Mesendoderm (in vitro differentiated cells): ENCODE measurements around the gene CST7.
A peak's percentile ranks its signal among the peaks of the same experiment; 100 is the strongest.
"Not testable (repeated sequence)": the region's sequence is repeated elsewhere in the genome, so short reads cannot be mapped to it uniquely, and the experiment has no call there.

Experiments
- DNase-seq: peaks from one replicate; pipeline ENCODE4 v3.0.0; 2013
- H2AK5ac ChIP-seq: 2 replicates; pipeline ENCODE4 v1.6.1; 2013; ENCODE audit warnings: low read length, inconsistent platforms
- H2BK120ac ChIP-seq: 2 replicates; pipeline ENCODE4 v1.6.1; 2013; ENCODE audit warnings: low read depth, mild to moderate bottlenecking, low read length, moderate library complexity, mixed read lengths
- H2BK15ac ChIP-seq: replicated peaks from 2 replicates; pipeline ENCODE4 v1.6.1; 2013; ENCODE audit warnings: low read depth, mild to moderate bottlenecking, moderate library complexity
- H2BK5ac ChIP-seq: 2 replicates; pipeline ENCODE4 v1.6.1; 2013; ENCODE audit warnings: low read length, inconsistent platforms
- H3K18ac ChIP-seq: 2 replicates; pipeline ENCODE4 v1.6.1; 2013; ENCODE audit warnings: mild to moderate bottlenecking, low read length, mixed read lengths
- H3K23ac ChIP-seq: one replicate; pipeline ENCODE4 v1.6.1; 2013; ENCODE audit warnings: low read length
- H3K27ac ChIP-seq: 2 replicates; pipeline ENCODE4 v1.5.1; 2013; ENCODE audit warnings: low read depth, mild to moderate bottlenecking, inconsistent platforms, low read length, moderate library complexity
- H3K27me3 ChIP-seq: 2 replicates; pipeline ENCODE4 v1.6.1; 2013; ENCODE audit warnings: low read length, control low read depth, mild to moderate bottlenecking, inconsistent platforms; ENCODE audit not compliant: insufficient read depth, poor library complexity
- H3K36me3 ChIP-seq: 2 replicates; pipeline ENCODE4 v1.6.1; 2013; ENCODE audit warnings: low read length, inconsistent platforms; ENCODE audit not compliant: control insufficient read depth, insufficient read depth
- H3K4ac ChIP-seq: one replicate; pipeline ENCODE4 v1.6.1; 2013; ENCODE audit warnings: low read depth, mild to moderate bottlenecking, low read length, moderate library complexity
- H3K4me1 ChIP-seq: 2 replicates; pipeline ENCODE4 v1.6.1; 2013; ENCODE audit warnings: low read depth, low read length, inconsistent platforms; ENCODE audit not compliant: control insufficient read depth
- H3K4me2 ChIP-seq: 2 replicates; pipeline ENCODE4 v1.6.1; 2013; ENCODE audit warnings: low read length
- H3K4me3 ChIP-seq: 2 replicates; pipeline ENCODE4 v1.5.1; 2013; ENCODE audit warnings: mild to moderate bottlenecking, low read length
- H3K56ac ChIP-seq: one replicate; pipeline ENCODE4 v1.6.1; 2013; ENCODE audit warnings: low read length
- H3K79me1 ChIP-seq: 2 replicates; pipeline ENCODE4 v1.6.1; 2013; ENCODE audit warnings: low read length, inconsistent platforms
- H3K79me2 ChIP-seq: 2 replicates; pipeline ENCODE4 v1.6.1; 2013; ENCODE audit warnings: mild to moderate bottlenecking, low read length; ENCODE audit not compliant: control insufficient read depth, insufficient read depth
- H3K9ac ChIP-seq: 2 replicates; pipeline ENCODE4 v1.6.1; 2013; ENCODE audit warnings: low read length, inconsistent platforms
- H4K5ac ChIP-seq: one replicate; pipeline ENCODE4 v1.6.1; 2013; ENCODE audit warnings: low read length
- H4K8ac ChIP-seq: one replicate; pipeline ENCODE4 v1.6.1; 2013; ENCODE audit warnings: low read depth, mild to moderate bottlenecking, control low read depth, low read length, moderate library complexity
- WGBS: extraction: QIAGEN DNeasy Blood & Tissue Kit; methylation state at CpG from one replicate; pipeline ENCODE4 v1.1.7; 2013; ENCODE audit warnings: low lambda C conversion rate, missing lambda C conversion rate; ENCODE audit not compliant: insufficient coverage; ENCODE audit errors: extremely low coverage; 5-methylcytosine and 5-hydroxymethylcytosine counted together

Gene CST7

DNA sequence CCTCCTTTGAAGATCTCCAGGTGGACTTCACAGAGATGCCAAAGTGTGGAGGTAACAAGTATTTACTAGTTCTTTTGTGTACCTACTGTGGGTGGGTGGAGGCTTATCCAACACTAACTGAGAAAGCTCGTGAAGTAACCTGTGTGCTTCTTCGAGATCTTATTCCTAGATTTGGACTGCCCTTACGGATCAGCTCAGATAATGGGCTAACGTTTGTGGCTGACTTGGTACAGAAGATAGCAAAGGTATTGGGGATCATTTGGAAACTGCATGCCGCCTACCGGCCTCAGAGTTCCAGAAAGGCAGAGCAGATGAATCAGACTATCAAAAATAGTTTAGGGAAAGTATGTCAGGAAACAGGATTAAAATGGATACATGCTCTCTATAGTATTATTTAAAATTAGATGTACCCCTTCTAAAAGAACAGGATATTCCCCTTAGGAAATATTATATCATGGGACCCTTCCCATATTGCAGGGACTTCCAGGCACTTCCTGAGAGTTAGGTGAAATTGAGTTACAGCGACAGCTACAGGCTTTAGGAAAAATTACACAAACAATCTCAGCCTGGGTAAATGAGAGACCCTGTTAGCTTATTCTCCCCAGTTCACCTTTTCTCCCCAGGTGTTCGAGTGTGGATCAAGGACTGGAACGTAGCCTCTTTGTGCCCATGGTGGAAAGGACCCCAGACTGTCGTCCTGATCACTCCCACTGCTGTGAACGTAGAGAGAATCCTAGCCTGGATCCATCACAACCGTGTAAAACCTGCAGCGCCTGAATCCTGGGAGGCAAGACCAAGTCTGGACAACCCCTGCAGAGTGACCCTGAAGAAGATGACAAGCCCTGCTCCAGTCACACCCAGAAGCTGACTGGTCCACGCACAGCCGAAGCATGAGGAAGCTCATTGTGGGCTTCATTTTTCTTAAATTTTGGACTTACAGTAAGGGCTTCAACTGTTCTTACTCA, 18.1 kb upstream of the CST7 start:
- H3K56ac ChIP-seq, H4K5ac ChIP-seq: not testable (repeated sequence)
- no CpG with 5 or more reads among the region's 15 CpGs for WGBS

DNA sequence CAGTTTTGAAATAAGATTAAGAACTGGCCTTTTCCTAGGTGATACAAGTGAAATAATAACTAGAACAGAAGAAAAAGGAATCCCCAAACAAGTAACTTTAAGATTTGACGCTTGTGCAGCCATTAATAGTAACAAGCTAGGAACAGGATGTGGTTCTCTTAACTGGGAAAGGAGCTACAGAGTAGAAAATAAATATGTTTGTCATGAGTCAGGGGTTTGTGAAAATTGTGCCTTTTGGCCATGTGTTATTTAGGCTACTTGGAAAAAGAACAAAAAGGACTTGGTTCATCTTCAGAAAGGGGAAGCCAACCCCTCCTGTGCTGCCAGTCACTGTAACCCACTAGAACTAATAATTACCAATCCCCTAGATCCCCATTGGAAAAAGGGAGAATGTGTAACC, 17.2 kb upstream of the CST7 start:
- not testable (repeated sequence) for H3K36me3 ChIP-seq, H3K27ac ChIP-seq, H2AK5ac ChIP-seq, DNase-seq, H2BK5ac ChIP-seq, H3K23ac ChIP-seq, H3K4me1 ChIP-seq, H2BK120ac ChIP-seq, H3K56ac ChIP-seq, H3K79me2 ChIP-seq, H4K5ac ChIP-seq, H4K8ac ChIP-seq, H3K18ac ChIP-seq, H3K4me3 ChIP-seq, H3K79me1 ChIP-seq, H3K9ac ChIP-seq, H3K27me3 ChIP-seq, H3K4me2 ChIP-seq, H2BK15ac ChIP-seq, H3K4ac ChIP-seq
- no CpG with 5 or more reads among the region's 1 CpG for WGBS

More for the DNA sequence above, 18.1 kb upstream of the CST7 start:
- not testable (repeated sequence) for H3K4me3 ChIP-seq, H2BK120ac ChIP-seq, H2AK5ac ChIP-seq, H3K79me1 ChIP-seq, H3K36me3 ChIP-seq, H3K4me1 ChIP-seq, H3K4me2 ChIP-seq, H3K23ac ChIP-seq, H3K4ac ChIP-seq, H3K79me2 ChIP-seq, H3K18ac ChIP-seq, H2BK5ac ChIP-seq, H3K9ac ChIP-seq, H3K27ac ChIP-seq, H3K27me3 ChIP-seq, H4K8ac ChIP-seq, H2BK15ac ChIP-seq
- DNase-seq = peak; percentile 20

DNA sequence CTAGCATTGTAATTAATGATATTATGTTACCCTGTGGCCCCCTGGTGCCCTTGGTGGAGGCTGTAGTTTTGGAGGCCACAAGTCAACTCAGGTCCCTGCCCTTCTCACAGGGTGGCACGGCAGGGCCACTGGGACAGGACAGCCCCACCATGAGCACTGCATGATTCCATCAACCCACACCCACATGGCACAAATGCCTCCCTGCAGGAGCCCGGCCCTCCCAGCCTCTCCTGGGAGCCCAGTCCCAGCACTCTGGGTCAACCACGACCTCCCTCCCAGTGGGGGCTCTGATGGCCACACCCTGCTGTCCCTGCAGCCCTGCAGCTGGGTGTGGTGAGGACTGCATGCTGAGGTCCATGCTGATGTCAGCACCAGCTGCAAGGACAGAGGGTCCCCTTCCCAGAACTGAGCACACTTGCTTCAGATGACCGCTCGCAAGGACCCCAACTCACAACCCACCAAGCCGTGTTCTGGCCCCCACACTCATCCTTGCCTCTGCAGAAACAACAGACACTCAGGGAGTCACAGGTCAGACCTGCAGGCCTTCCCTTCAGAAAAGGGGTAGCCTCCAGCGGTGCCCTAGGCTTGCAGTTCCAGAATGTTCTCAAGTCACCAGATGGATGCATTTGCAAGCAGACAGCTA, 15.7 kb upstream of the CST7 start:
- no peaks in the 10 kb centered on the region for H3K79me2 ChIP-seq
- H3K79me1 ChIP-seq = no peaks in the 10 kb centered on the region
- no peak overlapping the region for H2BK5ac ChIP-seq
- no peak for DNase-seq
- H3K4ac ChIP-seq = no peak overlapping the region
- no peak overlapping the region for H3K4me2 ChIP-seq
- H3K4me1 ChIP-seq = no peaks in the 10 kb centered on the region
- H3K36me3 ChIP-seq = no peaks in the 10 kb centered on the region
- no peak overlapping the region for H3K56ac ChIP-seq
- H2BK15ac ChIP-seq = no peak overlapping the region
- no peak overlapping the region for H3K4me3 ChIP-seq
- no peak overlapping the region for H3K27ac ChIP-seq
- H4K8ac ChIP-seq = no peak overlapping the region
- no peak overlapping the region for H3K23ac ChIP-seq
- no peaks in the 10 kb centered on the region for H3K27me3 ChIP-seq
- no peak overlapping the region for H3K9ac ChIP-seq
- no peak overlapping the region for H3K18ac ChIP-seq
- no peak overlapping the region for H2BK120ac ChIP-seq
- no peak overlapping the region for H2AK5ac ChIP-seq
- no CpG with 5 or more reads among the region's 7 CpGs for WGBS
- no peak overlapping the region for H4K5ac ChIP-seq

DNA sequence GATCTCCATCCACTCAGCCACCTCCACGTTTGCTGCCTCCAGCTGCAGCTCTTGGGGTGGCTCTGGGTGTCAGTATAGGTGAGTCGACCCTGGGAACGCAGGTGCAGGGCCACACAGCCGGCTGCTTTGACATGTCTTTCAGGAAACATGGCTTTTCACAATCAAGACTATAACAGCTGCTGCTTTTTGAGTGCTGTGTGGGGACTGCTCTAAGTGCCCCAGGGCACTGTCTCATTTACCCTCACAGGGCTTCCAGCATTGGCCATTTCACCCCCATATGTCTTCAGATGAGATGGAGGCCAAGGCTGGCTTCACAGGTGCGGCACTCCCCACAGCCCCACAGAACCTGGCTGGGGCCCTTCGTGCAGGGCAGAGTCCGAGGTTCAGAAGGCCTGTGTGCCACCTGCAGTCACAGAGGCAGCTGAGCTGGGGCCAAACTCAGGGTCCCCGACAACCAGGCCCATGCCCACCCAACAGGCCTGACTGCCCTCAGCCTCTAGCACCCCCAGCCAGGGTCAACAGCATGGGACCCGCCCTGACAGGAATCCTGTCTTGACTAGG, 14.9 kb upstream of the CST7 start:
- H2BK15ac ChIP-seq = no peak overlapping the region
- H3K4me2 ChIP-seq = no peak overlapping the region
- H3K18ac ChIP-seq = no peak overlapping the region
- no peak overlapping the region for H4K8ac ChIP-seq
- no peak overlapping the region for H2BK120ac ChIP-seq
- no peak for DNase-seq
- H3K4me1 ChIP-seq = no peaks in the 10 kb centered on the region
- H3K23ac ChIP-seq = no peak overlapping the region
- H4K5ac ChIP-seq = no peak overlapping the region
- H2AK5ac ChIP-seq = no peak overlapping the region
- H3K4me3 ChIP-seq = no peak overlapping the region
- no peak overlapping the region for H2BK5ac ChIP-seq
- no peaks in the 10 kb centered on the region for H3K27me3 ChIP-seq
- no CpG with 5 or more reads among the region's 9 CpGs for WGBS
- no peak overlapping the region for H3K27ac ChIP-seq
- no peaks in the 10 kb centered on the region for H3K79me1 ChIP-seq
- no peak overlapping the region for H3K9ac ChIP-seq
- H3K36me3 ChIP-seq = no peaks in the 10 kb centered on the region
- no peaks in the 10 kb centered on the region for H3K79me2 ChIP-seq
- H3K4ac ChIP-seq = no peak overlapping the region
- H3K56ac ChIP-seq = no peak overlapping the region

DNA sequence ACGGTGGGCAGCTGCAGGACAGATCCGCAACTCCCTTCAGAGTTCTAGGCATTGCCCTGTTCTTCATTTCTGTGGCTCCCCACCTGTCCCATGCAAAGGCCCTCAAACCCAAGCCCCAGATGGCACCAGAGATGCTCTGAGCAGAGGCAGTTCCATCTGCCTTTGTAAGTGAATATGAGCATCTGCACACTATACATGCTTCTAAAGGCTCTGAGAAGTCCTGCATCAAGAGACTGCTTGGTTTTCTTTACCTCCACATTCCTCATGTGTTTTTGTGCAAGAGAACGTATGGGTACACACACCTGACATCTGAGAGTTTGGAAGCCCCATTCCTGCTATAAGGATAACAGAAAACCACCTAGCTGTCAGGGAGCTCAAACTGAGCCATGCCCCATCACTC, 14.4 kb upstream of the CST7 start:
- Histone ChIP-seq H3K27ac (no peak overlapping the region), H2AK5ac (no peak overlapping the region), H3K36me3 (no peaks in the 10 kb centered on the region), H3K23ac (no peak overlapping the region), H4K8ac (no peak overlapping the region), H3K27me3 (no peaks in the 10 kb centered on the region), H3K79me1 (no peaks in the 10 kb centered on the region), H3K56ac (no peak overlapping the region), H2BK5ac (no peak overlapping the region), H4K5ac (no peak overlapping the region), H3K4me1 (no peaks in the 10 kb centered on the region), H3K4me3 (no peak overlapping the region), H3K79me2 (no peaks in the 10 kb centered on the region), H3K18ac (no peak overlapping the region), H3K9ac (no peak overlapping the region), H3K4ac (no peak overlapping the region), H3K4me2 (no peak overlapping the region), H2BK120ac (no peak overlapping the region), H2BK15ac (no peak overlapping the region)
- no peak for DNase-seq
- no CpG with 5 or more reads among the region's 3 CpGs for WGBS
